Measurements from ENCODE around the gene EGFL7. TPM values are rescaled to one million over a fixed set of nuclear protein-coding genes. Genes with fewer than 3 reads are reported as not detected.
"Not testable (repeated sequence)": the region's sequence is repeated elsewhere in the genome, so short reads cannot be mapped to it uniquely, and the experiment has no call there.

EGFL7 gene
- polyA plus RNA-seq, 3 donors, result 1.3 to 2.8 (median 2.2) TPM

- no peak overlapping the region for H3K27ac Mint-ChIP-seq
- Histone ChIP-seq H2AFZ (ENCODE audit: insufficient read depth, low read depth, low read length, poor library complexity, severe bottlenecking) (no peak overlapping the region), H4K20me1 (ENCODE audit: insufficient read depth, low read length) (no peaks in the 10 kb centered on the region), H3K27ac (ENCODE audit: low read depth in 1 of 2, low read length in 2 of 2) (no peak overlapping the region), H3K79me2 (ENCODE audit: insufficient read depth, low read length) (no peaks in the 10 kb centered on the region), H3K4me1 (ENCODE audit: control insufficient read depth in 1 of 2, insufficient read depth in 2 of 2, low read length in 2 of 2) (peaks cover 21 to 34% of the 10 kb centered on the region in 2 donors), H3K36me3 (replicated peaks in 1 of 2; ENCODE audit: control insufficient read depth in 1 of 2, insufficient read depth in 2 of 2, low read length in 2 of 2) (no peaks in the 10 kb centered on the region), H3K9ac (ENCODE audit: insufficient read depth, low read length, poor library complexity, severe bottlenecking) (no peak overlapping the region), H3K27me3 (ENCODE audit: control insufficient read depth in 2 of 2, insufficient read depth in 2 of 2, low read length in 2 of 2) (peaks cover 12 to 45% of the 10 kb centered on the region in 2 donors), H3K4me2 (replicated peaks; ENCODE audit: extremely low read depth, low read length, poor library complexity, severe bottlenecking) (no peak overlapping the region), H3K4me3 (replicated peaks in 1 of 3; ENCODE audit: low read depth in 2 of 3, low read length in 3 of 3) (no peak overlapping the region), H3K9me3 (replicated peaks in 1 of 2; ENCODE audit: control insufficient read depth in 1 of 2, insufficient read depth in 1 of 2, low read length in 2 of 2) (peaks cover 0 to 3% of the 10 kb centered on the region in 2 donors)
- TF ChIP-seq CTCF (IDR thresholded peaks at IDR 0.05), result no peak
- peaks cover 0 to 12% (median 2%) of the 10 kb centered on the region in 7 donors for H3K9me3 Mint-ChIP-seq
- no peak for DNase-seq
- 96% methylated on average over 4 of the region's 7 CpGs for WGBS (ENCODE audit: insufficient coverage)
- H3K36me3 Mint-ChIP-seq, result peaks cover 0 to 2% of the 10 kb centered on the region in 2 donors
- intact Hi-C loops (cut with micrococcal nuclease), result no loop called here
- peaks cover 37 to 60% (median 46%) of the 10 kb centered on the region in 3 donors for H3K27me3 Mint-ChIP-seq (ENCODE audit: low read depth in 3 of 3)
- H3K4me1 Mint-ChIP-seq, result peaks cover 21% of the 10 kb centered on the region
- peak overlapping the region in 1 of 2 donors; percentile 78 for H3K4me3 Mint-ChIP-seq
Observed at GRCh38 chr9:136710543-136710942, 47.8 kb downstream of the EGFL7 start.

GRCh38 chr9:136711219-136711648 lies 48.5 kb downstream of the EGFL7 start:
- Mint-ChIP-seq H3K27me3 (ENCODE audit: low read depth in 3 of 3) (peaks cover 44 to 67% (median 50%) of the 10 kb centered on the region in 3 donors), H3K9me3 (peaks cover 0 to 11% (median 2%) of the 10 kb centered on the region in 7 donors)

More at GRCh38 chr9:136711219-136711648, 48.5 kb downstream of the EGFL7 start:
- H3K4me3 Mint-ChIP-seq, result peak overlapping the region in 1 of 2 donors; percentile 78
- H3K9ac ChIP-seq (ENCODE audit: insufficient read depth, low read length, poor library complexity, severe bottlenecking); intact Hi-C loops (cut with micrococcal nuclease); H3K4me3 ChIP-seq (replicated peaks in 1 of 3; ENCODE audit: low read depth in 2 of 3, low read length in 3 of 3); H4K20me1 ChIP-seq (ENCODE audit: insufficient read depth, low read length); H2AFZ ChIP-seq (ENCODE audit: insufficient read depth, low read depth, low read length, poor library complexity, severe bottlenecking); H3K27ac ChIP-seq (ENCODE audit: low read depth in 1 of 2, low read length in 2 of 2); DNase-seq; H3K36me3 ChIP-seq (replicated peaks in 1 of 2; ENCODE audit: control insufficient read depth in 1 of 2, insufficient read depth in 2 of 2, low read length in 2 of 2); H3K27ac Mint-ChIP-seq; H3K79me2 ChIP-seq (ENCODE audit: insufficient read depth, low read length); H3K36me3 Mint-ChIP-seq; H3K9me3 ChIP-seq (replicated peaks in 1 of 2; ENCODE audit: control insufficient read depth in 1 of 2, insufficient read depth in 1 of 2, low read length in 2 of 2): not testable (repeated sequence)
- peaks cover 12 to 42% of the 10 kb centered on the region in 2 donors for H3K27me3 ChIP-seq (ENCODE audit: control insufficient read depth in 2 of 2, insufficient read depth in 2 of 2, low read length in 2 of 2)
- H3K4me2 ChIP-seq (replicated peaks; ENCODE audit: extremely low read depth, low read length, poor library complexity, severe bottlenecking), result peak overlapping the region; percentile 65
- H3K4me1 ChIP-seq (ENCODE audit: control insufficient read depth in 1 of 2, insufficient read depth in 2 of 2, low read length in 2 of 2), result peaks cover 17 to 29% of the 10 kb centered on the region in 2 donors
- H3K4me1 Mint-ChIP-seq, result peaks cover 15% of the 10 kb centered on the region
- WGBS (ENCODE audit: insufficient coverage), result no CpG with 5 or more reads among the region's 4 CpGs
